Measurements from ENCODE around the gene KLHDC10. TPM values are rescaled to one million over a fixed set of nuclear protein-coding genes. Genes with fewer than 3 reads are reported as not detected.

Gene KLHDC10
- total and polyA plus RNA-seq, 2 donors (not counting 1 experiment from before 2014, with no cell fraction given) = 28.5 to 29.1 TPM

DNA sequence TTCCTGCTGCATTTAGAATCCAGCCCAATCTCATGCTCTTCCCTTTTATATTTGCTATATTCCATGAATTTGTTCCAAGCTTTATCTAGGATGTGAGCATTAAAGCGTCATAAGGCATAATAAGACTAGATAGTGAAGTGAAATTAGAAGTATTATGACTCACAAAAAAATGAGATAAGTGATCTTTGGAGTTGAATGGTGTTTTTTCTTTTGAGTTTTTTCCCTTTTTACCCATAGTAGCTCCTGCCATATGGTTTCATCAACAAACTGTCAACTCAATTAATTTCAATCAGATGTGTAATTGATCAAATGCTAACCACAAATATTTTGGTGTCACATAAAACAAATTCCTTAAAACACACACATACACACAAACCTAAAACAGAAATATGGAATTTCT, 17.0 kb downstream of the KLHDC10 start:
- H3K4me1 ChIP-seq (ENCODE audit: control insufficient read depth, extremely low read depth, insufficient read depth, low read length) = peaks cover 3% of the 10 kb centered on the region
- H3K9ac ChIP-seq (ENCODE audit: insufficient read depth, low read length) = no peak overlapping the region
- peak in 1 of 2 donors; percentile 80 for DNase-seq (ENCODE audit: low read depth in 2 of 2)
- H3K36me3 ChIP-seq (ENCODE audit: control insufficient read depth, insufficient read depth, low read length) = no peaks in the 10 kb centered on the region
- no peaks in the 10 kb centered on the region for H4K20me1 ChIP-seq (ENCODE audit: control insufficient read depth, extremely low read depth, insufficient read depth, low read length)
- no peak overlapping the region for H3K4me2 ChIP-seq (ENCODE audit: extremely low read depth, insufficient read depth, low read length)
- H2AFZ ChIP-seq (ENCODE audit: low read length) = no peak overlapping the region
- peaks cover 12% of the 10 kb centered on the region for H3K79me2 ChIP-seq (ENCODE audit: control insufficient read depth, insufficient read depth, low read length)
- H3K27me3 ChIP-seq (ENCODE audit: control insufficient read depth, insufficient read depth, low read length) = no peaks in the 10 kb centered on the region
- peak overlapping the region; percentile 5 for H3K27ac ChIP-seq (ENCODE audit: insufficient read depth, low read length)
- H3K9me3 ChIP-seq (ENCODE audit: control insufficient read depth, insufficient read depth, low read depth, low read length) = no peaks in the 10 kb centered on the region
- no peak overlapping the region for H3K4me3 ChIP-seq (replicated peaks in 1 of 4; ENCODE audit: control extremely low read depth in 1 of 4, insufficient read depth in 1 of 4, low read depth in 3 of 4, low read length in 4 of 4)
- TF ChIP-seq EZH2 (IDR thresholded peaks at IDR 0.05; ENCODE audit: low read length, missing control alignments) = no peak
- TF ChIP-seq, protein P1, sequence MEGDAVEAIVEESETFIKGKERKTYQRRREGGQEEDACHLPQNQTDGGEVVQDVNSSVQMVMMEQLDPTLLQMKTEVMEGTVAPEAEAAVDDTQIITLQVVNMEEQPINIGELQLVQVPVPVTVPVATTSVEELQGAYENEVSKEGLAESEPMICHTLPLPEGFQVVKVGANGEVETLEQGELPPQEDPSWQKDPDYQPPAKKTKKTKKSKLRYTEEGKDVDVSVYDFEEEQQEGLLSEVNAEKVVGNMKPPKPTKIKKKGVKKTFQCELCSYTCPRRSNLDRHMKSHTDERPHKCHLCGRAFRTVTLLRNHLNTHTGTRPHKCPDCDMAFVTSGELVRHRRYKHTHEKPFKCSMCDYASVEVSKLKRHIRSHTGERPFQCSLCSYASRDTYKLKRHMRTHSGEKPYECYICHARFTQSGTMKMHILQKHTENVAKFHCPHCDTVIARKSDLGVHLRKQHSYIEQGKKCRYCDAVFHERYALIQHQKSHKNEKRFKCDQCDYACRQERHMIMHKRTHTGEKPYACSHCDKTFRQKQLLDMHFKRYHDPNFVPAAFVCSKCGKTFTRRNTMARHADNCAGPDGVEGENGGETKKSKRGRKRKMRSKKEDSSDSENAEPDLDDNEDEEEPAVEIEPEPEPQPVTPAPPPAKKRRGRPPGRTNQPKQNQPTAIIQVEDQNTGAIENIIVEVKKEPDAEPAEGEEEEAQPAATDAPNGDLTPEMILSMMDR (conservative IDR thresholded peaks at IDR 0.05 in 1 of 2, IDR thresholded peaks at IDR 0.05 in 1 of 2; ENCODE audit: low read depth in 1 of 2, low read length in 2 of 2) = no peak

DNA sequence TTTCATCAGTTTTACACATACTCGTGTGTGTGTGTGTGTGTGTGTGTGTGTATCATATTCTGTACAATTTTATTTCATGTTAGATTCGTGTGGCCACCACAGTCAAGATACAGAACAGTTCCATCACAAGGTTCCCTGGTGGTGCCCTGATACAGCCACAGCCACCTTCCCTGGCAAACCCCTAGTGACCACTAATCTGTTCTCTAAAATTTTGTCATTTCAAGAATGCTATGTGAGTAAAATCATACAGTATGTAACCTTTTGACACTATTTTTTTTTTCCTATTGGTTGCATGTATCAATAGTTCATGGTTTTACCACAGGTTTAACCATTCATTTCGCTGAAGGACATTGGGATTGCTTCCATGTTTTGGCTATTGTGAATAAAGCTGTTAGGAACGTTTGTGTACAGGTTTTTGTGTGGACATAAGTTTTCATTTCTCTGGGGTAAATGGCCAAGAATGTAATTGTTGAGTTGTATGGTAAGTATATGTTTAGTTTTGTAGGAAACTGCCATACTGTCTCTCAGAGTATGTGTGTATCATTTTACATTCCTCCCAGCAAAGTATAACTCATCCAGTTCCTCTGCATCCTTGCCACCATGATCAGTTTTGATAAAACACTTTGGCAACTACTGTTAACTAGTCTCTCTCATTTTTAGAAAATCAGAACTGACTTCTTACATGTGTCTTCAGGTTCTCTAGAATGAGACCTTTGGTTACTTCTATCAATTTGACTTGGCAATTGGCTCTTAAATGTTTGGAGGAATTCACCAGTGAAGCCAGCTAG, 20.6 kb downstream of the KLHDC10 start:
- Histone ChIP-seq H3K36me3 (ENCODE audit: control insufficient read depth, insufficient read depth, low read length) (no peaks in the 10 kb centered on the region), H4K20me1 (ENCODE audit: control insufficient read depth, extremely low read depth, insufficient read depth, low read length) (no peaks in the 10 kb centered on the region), H2AFZ (ENCODE audit: low read length) (no peak overlapping the region), H3K27ac (ENCODE audit: insufficient read depth, low read length) (no peak overlapping the region), H3K27me3 (ENCODE audit: control insufficient read depth, insufficient read depth, low read length) (no peaks in the 10 kb centered on the region), H3K4me1 (ENCODE audit: control insufficient read depth, extremely low read depth, insufficient read depth, low read length) (peaks cover 9% of the 10 kb centered on the region), H3K4me3 (replicated peaks in 1 of 4; ENCODE audit: control extremely low read depth in 1 of 4, insufficient read depth in 1 of 4, low read depth in 3 of 4, low read length in 4 of 4) (no peak overlapping the region), H3K9me3 (ENCODE audit: control insufficient read depth, insufficient read depth, low read depth, low read length) (no peaks in the 10 kb centered on the region), H3K79me2 (ENCODE audit: control insufficient read depth, insufficient read depth, low read length) (peaks cover 16% of the 10 kb centered on the region), H3K9ac (ENCODE audit: insufficient read depth, low read length) (no peak overlapping the region), H3K4me2 (ENCODE audit: extremely low read depth, insufficient read depth, low read length) (no peak overlapping the region)
- no peak for TF ChIP-seq EZH2 (IDR thresholded peaks at IDR 0.05; ENCODE audit: low read length, missing control alignments)
- TF ChIP-seq, protein P1 (conservative IDR thresholded peaks at IDR 0.05 in 1 of 2, IDR thresholded peaks at IDR 0.05 in 1 of 2; ENCODE audit: low read depth in 1 of 2, low read length in 2 of 2) = no peak
- no peak for DNase-seq (ENCODE audit: low read depth in 2 of 2)

DNA sequence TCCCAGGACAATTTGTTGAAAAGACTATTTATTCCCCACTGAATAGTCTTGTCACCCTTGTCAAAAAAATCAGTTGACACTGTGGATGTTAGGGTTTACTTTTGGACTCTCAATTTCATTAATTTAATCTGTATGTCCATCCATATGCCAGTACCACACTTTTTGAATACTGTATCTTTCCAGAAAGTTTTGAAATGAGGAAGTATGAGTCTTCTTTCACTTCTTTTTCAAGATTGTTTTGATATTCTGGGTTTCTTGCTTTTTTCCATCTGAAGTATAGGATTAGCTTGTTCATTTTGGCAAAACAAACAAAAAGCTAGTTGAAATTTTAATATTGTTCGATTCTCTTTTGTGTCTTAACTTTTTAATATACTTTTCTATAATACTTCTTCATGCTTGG, 21.7 kb downstream of the KLHDC10 start:
- Histone ChIP-seq H3K9me3 (ENCODE audit: control insufficient read depth, insufficient read depth, low read depth, low read length) (no peaks in the 10 kb centered on the region), H3K27ac (ENCODE audit: insufficient read depth, low read length) (no peak overlapping the region), H3K79me2 (ENCODE audit: control insufficient read depth, insufficient read depth, low read length) (peaks cover 14% of the 10 kb centered on the region)

More for the DNA sequence above, 21.7 kb downstream of the KLHDC10 start:
- no peak for DNase-seq (ENCODE audit: low read depth in 2 of 2)
- Histone ChIP-seq H3K4me2 (ENCODE audit: extremely low read depth, insufficient read depth, low read length) (no peak overlapping the region), H4K20me1 (ENCODE audit: control insufficient read depth, extremely low read depth, insufficient read depth, low read length) (no peaks in the 10 kb centered on the region), H3K9ac (ENCODE audit: insufficient read depth, low read length) (no peak overlapping the region), H3K4me1 (ENCODE audit: control insufficient read depth, extremely low read depth, insufficient read depth, low read length) (peaks cover 11% of the 10 kb centered on the region), H2AFZ (ENCODE audit: low read length) (no peak overlapping the region), H3K27me3 (ENCODE audit: control insufficient read depth, insufficient read depth, low read length) (no peaks in the 10 kb centered on the region), H3K36me3 (ENCODE audit: control insufficient read depth, insufficient read depth, low read length) (no peaks in the 10 kb centered on the region), H3K4me3 (replicated peaks in 1 of 4; ENCODE audit: control extremely low read depth in 1 of 4, insufficient read depth in 1 of 4, low read depth in 3 of 4, low read length in 4 of 4) (no peak overlapping the region)
- TF ChIP-seq, protein P1 (conservative IDR thresholded peaks at IDR 0.05 in 1 of 2, IDR thresholded peaks at IDR 0.05 in 1 of 2; ENCODE audit: low read depth in 1 of 2, low read length in 2 of 2) = no peak
- TF ChIP-seq EZH2 (IDR thresholded peaks at IDR 0.05; ENCODE audit: low read length, missing control alignments) = no peak
